Caki2 (cell line): ENCODE data around the gene LMAN1L. TPM values are rescaled to one million over a fixed set of nuclear protein-coding genes. Genes with fewer than 3 reads are reported as not detected.

Experiments
- DNase-seq: peaks from one replicate; pipeline ENCODE4 v3.0.0-alpha.2; 2015; ENCODE audit warnings: low read depth
- in situ Hi-C: cut with HindIII; loops from 2 replicates; pipeline ENCODE4 v1.10.0; 2016; ENCODE audit warnings: low sequenced_read_pairs, low pct_unique_long_range_greater_than_20kb, mixed read lengths
- total RNA-seq: library from RNA; depleted of rRNA; stranded (reverse); fragments of >200 nt; shearing (Covaris generic); gene quantifications from 2 replicates; pipeline ENCODE4 v1.2.3, GENCODE V29; 2014; ENCODE audit warnings: low replicate concordance; rRNA removed

Gene LMAN1L
- not detected in 2 replicates for total RNA-seq

DNA sequence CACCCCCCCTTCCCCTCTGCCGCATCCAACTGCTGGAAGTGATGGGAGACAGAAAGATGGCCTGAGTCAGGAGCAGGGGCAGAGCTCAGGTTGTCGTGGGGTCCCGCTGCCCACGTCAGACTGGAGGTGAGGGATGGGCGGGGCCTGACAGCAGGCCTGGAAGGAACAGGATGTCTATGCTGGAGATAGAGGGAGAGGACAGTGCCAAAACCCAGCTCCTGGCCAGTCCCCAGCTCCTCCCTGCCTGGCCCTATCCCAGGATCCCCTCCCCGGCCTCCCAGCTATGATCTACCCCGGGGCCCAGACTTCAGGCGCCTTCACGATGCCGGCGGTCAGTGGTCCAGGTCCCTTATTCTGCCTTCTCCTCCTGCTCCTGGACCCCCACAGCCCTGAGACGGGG, at the start of gene LMAN1L:
Gene LMAN1L (plus strand): TSS at position 303 of the 400 bp plus-strand sequence. CDS start 20 bp downstream, at position 323.
- in situ Hi-C loops, result no loop called here

DNA sequence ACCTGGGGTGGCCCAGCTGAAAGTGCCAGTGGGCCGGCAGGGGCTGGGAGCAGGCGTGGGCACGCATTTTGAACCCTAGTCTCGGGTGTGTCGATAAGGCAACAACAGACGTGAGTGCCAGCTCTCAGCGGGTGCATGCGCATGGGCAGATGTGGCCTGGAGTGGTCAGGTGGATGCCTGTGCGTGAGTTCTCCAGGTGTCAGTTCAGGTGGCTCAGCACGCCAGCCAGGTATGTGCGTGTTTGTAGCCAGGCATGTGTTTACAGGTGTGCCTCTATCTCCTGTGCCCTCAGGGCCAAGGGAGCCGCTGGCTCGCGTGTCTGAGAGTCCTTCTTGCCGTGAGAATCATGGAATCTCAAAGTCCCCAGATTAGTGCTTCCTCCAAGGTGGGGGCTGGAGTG, 49.2 kb upstream of the LMAN1L start:
- in situ Hi-C loops, result loop anchor here (25.0 kb wide), 1 partner anchor 401 kb away; the partner anchor contains the start of gene CYP11A1

More for the DNA sequence above, at the start of gene LMAN1L:
- DNase-seq, result no peak

DNA sequence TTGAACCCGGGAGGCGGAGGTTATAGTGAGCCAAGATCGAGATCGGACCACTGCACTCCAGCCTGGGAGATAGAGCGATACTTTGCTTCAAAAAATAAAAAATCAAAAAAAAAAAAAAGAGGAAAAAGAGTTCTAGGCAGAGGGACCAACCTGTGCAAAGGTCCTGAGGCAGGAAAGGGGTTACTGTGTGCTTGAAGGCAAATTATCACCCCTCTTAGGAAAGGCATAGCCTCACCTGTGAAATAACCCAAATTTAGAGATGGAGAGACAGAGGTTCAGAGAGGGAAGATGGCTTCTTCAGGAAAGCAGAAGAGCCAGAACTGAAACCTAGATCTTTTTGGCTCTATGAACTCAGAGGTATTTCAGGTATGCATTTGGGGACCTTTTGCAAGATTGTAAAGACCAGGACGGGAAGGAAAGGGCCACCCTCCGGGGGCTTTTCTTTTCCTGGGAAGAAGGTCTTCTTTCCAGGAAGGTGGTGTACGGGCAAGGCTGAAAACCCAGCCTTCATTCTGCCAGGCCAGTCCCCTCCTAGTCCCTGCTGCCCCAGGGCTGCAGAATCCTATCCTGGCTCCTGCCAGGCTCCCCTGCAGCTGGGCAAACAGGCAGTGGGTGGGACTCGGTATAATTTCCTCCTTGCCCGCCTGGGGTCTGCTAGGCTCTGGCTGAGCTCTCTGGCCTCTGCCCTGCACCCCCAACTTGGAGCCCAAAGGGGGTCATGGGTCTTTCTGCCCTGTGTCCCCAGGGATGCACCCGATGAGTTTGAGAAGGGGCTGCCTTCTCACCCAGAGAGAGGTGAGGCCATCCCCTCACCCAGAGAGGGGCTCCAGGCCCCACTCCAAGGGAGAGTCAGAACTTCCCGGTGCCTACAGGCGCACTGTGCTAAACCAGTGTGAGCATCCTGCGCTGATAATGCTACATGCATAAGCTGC, 45.2 kb upstream of the LMAN1L start:
- no peak for DNase-seq
- in situ Hi-C loops, result loop anchor here (25.0 kb wide), 1 partner anchor 405 kb away; the partner anchor contains the start of gene CYP11A1

More for the DNA sequence above, 49.2 kb upstream of the LMAN1L start:
- DNase-seq, result no peak

DNA sequence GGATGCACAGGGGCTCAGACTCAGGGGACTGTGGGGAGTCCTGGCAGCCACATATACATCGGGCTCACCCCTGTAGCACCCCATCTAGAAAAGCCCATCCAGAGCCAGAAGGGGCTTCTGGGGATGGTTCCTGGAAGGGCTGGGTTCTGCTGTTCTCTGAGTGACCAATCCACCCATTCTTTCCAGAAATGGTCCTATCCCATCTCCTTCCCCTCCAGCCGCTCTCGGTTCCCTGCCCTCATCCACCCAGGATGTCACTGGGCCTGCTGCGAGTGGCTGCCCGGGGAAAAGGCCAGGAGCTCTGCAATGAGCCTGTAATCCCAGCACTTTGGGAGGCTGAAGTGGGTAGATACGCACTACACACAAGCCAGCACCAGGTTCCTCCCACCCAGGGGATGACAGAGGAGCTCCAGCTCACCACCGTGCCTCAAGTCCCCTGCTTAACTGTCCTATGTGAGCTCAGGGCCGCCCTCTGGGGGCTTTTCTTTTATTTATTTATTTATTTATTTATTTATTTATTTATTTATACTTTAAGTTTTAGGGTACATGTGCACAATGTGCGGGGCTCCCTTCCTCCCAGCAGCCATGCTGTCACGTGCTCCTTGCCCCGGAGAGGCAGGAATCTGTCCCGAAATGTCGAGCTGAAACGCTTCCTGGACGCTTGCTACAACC, 44.4 kb upstream of the LMAN1L start:
- no peak for DNase-seq
- in situ Hi-C loops, result loop anchor here (25.0 kb wide), 1 partner anchor 406 kb away; the partner anchor contains the start of gene CYP11A1

DNA sequence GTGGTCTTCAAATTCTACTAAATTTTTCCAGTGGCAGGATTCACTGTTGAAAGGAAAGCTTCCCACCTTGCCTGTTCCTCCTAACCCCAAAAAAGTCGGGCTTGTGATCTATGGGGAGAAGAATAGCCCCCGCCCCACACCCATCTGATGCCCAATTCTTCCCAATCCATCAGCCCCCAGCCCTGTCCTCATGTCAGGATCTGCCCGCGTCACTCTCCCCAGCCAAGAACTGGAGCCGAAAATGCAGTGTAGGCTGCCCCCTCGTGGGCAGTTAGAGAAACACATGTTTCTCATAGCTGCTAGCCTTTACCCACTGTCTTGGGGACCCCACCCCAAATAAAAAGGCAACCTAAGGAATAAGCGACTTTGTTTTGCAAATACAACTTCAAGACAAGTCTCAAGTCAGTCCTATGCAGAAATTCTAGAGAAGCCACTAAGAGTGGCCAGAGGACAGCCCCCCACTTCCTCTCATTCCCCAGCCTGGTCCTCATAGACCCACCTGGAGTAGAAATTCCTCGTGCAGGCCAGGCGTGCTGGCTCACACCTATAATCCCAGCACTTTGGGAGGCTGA, 43.8 kb upstream of the LMAN1L start:
- peak; percentile 48 for DNase-seq
- in situ Hi-C loops, result loop anchor here (25.0 kb wide), 1 partner anchor 407 kb away; the partner anchor contains the start of gene CYP11A1

DNA sequence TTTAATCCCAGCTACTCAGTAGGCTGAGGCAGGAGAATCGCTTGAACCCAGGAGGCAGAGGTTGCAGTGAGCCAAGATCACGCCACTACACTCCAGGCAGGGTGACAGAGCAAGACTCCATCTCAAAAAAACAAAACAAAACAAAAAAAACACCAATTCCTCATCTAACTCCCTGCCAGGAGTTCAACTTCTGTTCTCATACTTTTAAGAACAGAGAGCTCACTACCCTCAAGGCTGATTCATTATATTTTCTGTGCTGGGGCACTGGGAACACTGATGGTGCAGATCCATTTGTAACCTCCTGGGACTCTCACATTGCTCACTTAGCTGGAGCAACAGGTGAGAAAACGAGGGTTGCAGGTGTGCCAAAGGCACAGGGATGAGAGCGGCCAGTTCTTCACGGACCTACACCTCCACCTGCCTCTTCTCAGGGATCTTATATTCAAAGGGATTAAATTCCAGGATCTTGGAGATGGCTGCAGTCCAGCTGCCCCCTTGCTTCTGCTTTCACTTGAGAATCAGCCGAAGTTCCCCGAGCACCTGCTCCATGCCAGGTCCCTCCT, 43.1 kb upstream of the LMAN1L start:
- in situ Hi-C loops, result loop anchor here (10.0 to 25.0 kb wide), 2 partner anchors 135 to 407 kb away; partner anchors contain the start of gene CYP11A1
- no peak for DNase-seq

DNA sequence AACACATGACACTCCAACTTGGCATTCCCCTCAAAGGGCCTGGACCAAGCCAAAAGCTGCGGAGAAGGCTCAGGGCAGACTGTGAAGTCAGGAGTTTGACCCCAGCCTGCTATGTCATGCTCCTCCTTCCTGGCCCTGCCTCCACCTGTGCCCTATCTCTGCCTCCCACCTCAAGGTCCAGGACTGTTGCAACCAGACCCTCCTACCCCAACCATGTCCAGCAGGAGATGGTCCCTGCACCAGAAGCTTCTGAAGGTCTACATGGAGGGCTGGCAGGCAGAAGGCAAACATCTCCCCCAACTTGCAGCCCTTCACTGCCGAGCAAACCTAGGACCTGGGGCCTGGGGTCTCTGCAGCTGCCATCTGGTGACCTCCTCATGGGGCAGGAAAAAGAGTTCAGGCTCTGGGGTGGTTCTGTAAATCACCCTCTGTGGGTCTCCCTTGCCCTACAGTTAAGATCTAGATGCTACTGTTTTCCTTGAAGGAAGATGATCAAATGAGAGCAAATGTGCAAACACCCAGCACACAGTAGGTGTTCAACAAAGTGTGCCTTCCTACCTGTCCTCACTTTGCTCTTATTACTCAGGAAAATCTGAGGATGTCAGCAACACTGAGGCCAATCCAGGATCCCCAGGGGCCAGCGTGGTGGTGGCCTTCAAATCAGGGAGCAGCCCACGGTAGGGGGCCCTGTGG, 42.3 kb upstream of the LMAN1L start:
- no peak for DNase-seq
- in situ Hi-C loops, result loop anchor here (10.0 to 25.0 kb wide), 2 partner anchors 136 to 408 kb away; partner anchors contain the start of gene CYP11A1

DNA sequence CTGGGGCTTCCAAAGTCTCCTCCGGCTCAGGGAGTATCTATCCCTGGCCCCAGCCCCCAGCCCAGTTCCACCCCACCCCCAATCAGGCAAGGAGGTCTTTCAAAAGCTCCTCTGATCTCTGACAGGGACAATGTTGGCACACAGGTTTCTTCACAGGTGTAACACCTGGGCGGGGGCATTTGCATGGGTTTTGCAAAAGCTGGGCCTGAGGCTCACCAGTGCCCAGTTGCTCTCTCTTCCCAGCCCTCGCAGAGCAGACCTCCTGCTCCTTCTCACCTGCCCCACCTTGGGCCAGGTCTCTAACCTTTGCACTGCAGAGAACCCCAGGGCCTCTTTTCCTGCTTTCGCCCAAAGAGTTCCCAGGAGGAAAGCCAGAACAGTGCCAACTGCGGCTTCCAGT, 39.3 kb upstream of the LMAN1L start:
- in situ Hi-C loops, result loop anchor here (10.0 to 25.0 kb wide), 2 partner anchors 139 to 411 kb away; partner anchors contain the start of gene CYP11A1
- DNase-seq, result no peak

DNA sequence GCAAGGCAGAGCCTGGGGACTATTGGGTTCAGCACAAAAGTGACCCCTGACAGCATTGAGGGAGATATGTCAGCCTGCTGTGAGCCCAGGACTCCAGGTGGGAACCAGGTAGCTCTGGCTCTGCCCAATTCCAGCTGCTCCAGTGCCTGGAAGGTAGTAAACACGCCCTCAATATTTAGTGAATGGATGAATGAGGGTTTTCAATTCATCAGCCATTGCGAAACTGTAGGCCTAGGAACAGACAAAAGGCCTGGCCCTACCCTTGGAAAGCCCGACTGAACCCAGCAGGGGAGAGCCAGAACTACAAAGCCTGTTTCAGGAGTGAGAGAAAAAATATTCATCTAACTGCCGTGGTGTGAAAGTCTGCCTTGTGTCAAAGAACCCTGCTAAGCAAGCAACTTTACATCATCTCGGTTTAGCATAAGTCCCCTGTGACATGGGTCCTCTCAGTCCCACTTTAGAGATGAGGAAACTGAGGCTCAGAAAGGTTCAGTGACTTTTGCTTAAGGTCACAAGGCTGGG, 38.8 kb upstream of the LMAN1L start:
- no peak for DNase-seq
- in situ Hi-C loops, result loop anchor here (10.0 to 25.0 kb wide), 2 partner anchors 139 to 411 kb away; partner anchors contain the start of gene CYP11A1

DNA sequence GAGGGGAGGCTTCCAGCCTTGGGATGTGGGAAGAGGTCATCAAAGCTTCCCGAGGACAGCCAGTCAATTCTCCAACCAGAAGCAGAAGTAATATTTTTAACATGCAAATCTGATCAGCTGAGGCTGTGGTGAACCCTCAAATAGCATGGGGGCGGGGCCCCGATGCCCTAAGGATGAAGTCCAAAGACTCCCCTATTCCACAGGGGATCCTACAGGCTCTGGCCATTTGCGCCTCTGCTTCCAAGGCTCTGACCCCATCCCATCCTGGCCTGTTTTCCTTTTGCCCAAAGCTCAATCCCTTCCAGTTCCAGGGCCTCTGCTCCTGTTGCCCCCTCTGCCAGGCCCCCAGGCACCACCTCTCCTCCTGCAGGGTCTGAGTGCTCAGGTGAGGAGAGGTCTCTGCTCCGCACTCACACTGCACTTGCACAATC, 37.5 kb upstream of the LMAN1L start:
- no peak for DNase-seq
- in situ Hi-C loops, result loop anchor here (10.0 kb wide), 1 partner anchor 140 kb away; no protein-coding TSS in a partner anchor

DNA sequence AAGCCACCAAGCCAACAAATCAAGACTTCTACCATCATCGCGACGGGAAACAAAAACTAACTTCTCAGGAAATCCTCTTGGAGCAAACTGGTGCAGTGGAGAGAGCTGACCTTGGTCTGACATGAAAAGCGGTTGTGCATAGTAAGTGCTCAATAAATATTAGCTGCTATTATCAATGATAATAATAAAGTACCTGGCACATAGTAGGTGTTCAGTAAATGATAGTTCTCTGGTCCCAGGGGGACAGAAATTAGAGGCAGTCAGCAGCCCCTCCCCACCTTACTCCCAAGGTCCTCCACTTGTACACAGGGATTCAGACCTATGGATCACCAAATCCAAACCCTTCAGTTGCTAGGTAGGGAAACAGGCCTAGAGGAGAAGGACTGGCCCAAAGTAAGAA, 36.7 kb upstream of the LMAN1L start:
- in situ Hi-C loops, result loop anchor here (10.0 kb wide), 1 partner anchor 141 kb away; no protein-coding TSS in a partner anchor
- DNase-seq, result no peak

DNA sequence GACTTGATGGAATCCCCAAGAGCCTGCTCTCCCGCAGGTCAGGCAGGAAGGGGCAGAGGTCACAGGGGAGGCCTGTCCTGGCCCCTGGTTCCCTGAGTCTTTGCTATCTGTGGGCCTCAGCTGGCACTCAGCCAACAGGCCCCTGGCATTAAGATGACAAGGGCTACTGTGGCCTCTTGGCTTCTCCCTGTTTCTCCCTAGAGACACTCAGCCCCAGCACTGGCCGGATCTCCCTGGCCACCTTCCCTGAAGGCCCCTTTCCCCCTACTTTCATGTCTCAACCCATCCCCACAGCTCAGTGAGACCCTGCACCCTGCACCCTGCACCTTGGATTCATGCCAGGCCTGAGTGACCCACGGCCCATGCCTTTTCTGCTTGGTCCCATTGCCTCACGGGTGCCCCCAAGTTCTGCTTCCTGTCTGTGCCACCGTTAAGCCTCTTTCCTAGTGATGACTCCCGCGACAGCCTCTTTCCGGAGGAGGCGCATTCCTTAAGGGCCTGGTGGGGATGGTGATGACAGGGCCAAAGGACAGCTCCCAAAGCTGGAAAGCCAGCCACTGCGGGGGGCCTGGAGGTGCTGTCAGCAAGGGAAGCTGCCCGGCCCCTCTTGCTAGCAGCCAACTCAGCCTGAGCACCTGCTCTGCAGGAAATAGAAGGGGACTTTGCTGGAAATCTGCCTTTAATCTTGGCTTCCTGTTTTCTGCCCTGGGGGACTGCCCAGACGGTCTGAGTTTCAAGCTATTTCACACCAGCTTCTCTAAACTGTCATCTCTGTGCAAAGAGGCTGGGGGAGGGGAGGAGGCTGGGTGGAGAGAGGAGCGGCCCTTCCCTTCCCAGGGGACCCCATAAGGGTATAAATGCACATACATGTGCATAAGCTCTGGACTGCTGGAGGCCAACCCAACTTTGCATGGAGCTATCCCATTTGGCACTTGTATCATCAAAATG, 35.5 kb upstream of the LMAN1L start:
- in situ Hi-C loops, result loop anchor here (10.0 kb wide), 1 partner anchor 142 kb away; no protein-coding TSS in a partner anchor

DNA sequence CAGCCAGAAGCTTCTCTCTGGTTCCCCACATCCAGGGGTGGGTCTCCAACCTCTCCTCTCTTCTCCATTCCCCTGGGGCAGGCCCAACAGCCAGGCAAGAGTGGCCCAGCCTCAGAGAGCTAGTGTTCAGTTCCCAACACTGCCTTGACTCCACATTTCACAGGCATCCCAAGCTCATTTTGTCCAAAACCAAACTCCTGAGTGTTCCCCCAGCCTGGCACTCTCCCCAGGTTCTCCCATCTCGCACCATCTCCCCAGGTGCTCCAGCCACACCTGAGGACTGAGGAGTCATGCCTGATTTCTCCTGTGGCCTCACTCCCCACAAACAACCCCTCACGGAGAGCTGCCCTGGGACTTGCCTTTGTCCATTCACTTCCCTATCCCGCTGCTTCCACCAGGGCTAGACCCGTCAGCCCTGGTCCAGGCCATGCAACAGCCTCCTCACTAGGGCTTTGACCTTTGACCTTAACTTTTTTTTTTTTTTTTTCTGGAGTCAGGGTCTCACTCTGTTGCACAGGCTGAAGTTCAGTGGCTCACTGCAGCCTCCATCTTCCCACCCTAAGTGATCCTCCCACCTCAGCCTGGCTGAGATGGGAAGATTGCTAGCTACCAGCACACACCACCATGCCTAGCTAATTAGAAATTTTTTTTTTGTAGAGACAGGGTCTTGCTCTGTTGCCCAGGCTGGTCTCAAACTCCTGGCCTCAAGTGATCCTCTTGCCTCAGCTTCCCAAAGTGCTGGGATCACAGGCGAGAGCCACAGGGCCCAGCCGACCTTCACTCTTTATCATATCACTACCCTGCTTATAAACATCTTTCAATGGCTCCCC, 34.7 kb upstream of the LMAN1L start:
- DNase-seq, result no peak
- in situ Hi-C loops, result loop anchor here (10.0 kb wide), 1 partner anchor 143 kb away; no protein-coding TSS in a partner anchor

More for the DNA sequence above, 35.5 kb upstream of the LMAN1L start:
- no peak for DNase-seq

DNA sequence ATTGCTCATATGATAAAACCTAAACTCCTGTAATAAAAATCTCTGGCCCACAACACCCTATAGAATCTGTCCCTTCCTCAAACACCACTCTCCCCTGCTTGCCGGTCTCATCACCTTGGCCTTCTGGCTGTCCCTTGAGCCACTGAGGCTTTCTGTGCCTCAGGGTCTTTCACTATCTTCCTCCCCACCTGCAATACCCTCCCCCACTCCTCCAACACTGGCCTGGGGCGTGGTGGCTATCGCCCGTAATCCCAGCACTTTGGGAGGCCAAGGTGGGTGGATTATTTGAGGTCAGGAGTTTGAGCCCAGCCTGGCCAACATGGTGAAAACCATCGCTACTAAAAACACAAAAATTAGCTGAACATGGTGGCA, 34.0 kb upstream of the LMAN1L start:
- no peak for DNase-seq
- in situ Hi-C loops, result loop anchor here (10.0 kb wide), 1 partner anchor 144 kb away; no protein-coding TSS in a partner anchor

DNA sequence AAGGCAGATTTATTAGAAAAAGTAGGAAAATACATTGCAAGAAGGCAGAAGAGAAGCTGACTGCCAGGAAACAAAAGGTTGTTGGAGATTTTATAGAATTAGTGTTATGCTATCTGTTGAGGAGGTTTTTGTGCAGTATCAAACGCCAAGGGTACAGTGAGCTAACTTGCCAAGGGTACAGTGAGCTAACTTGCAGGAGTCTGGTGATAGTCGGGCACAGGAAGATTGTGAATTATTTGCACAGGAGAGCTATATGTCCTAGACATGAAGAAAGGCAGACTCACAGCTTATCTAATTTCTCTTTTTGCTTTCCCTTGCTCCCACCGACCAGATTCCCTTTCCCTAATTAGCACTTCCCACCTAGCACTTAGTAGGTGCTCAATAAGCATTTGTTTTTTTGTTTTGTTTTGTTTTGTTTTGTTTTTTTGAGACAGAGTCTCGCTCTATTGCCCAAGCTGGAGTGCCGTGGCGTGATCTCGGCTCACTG, 33.4 kb upstream of the LMAN1L start:
- in situ Hi-C loops, result loop anchor here (10.0 kb wide), 1 partner anchor 144 kb away; no protein-coding TSS in a partner anchor
- no peak for DNase-seq
